Breast epithelium (tissue), 3 donors: Measurements from ENCODE around the gene SLC29A2.

ENCODE experiments used
- CTCF ChIP-seq, 3 donors: fragments of 450-650 bp; IDR thresholded peaks; one replicate each; pipeline ENCODE4 v1.5.1; 2016 to 2017; ENCODE audit warnings: antibody characterized with exemption in 3 of 3, mild to moderate bottlenecking in 3 of 3, moderate library complexity in 3 of 3
- POLR2A ChIP-seq: fragments of 450-650 bp; IDR thresholded peaks from one replicate; pipeline ENCODE4 v1.6.1; 2016; ENCODE audit warnings: antibody characterized with exemption, mild to moderate bottlenecking, moderate library complexity

DNA sequence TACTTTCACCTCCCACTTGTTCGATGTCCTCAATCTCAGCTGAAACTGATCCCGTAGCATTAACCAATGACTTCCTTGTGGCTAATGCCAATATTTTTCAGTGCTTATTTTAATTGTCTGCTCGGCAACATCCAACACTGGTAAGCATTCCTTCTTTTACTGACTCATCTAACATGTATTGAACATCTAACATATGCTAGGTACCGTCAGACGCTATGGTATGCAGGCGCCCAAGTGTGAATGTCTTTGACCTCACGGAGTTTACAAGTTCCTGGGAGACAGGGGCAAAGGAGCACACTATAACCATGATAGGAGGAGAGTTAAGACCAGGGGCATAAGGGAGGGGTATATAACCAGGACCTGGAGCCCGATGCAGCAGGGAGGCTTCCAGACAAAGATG, 28.4 kb downstream of the SLC29A2 start:
- TF ChIP-seq POLR2A, result no peak
- no peak for TF ChIP-seq CTCF (IDR thresholded peaks at IDR 0.05)
